Measurements from ENCODE around the gene DENND1B.
A peak's percentile ranks its signal among the peaks of the same experiment; 100 is the strongest.
"Not testable (repeated sequence)": the region's sequence is repeated elsewhere in the genome, so short reads cannot be mapped to it uniquely, and the experiment has no call there.

DENND1B gene

DNA sequence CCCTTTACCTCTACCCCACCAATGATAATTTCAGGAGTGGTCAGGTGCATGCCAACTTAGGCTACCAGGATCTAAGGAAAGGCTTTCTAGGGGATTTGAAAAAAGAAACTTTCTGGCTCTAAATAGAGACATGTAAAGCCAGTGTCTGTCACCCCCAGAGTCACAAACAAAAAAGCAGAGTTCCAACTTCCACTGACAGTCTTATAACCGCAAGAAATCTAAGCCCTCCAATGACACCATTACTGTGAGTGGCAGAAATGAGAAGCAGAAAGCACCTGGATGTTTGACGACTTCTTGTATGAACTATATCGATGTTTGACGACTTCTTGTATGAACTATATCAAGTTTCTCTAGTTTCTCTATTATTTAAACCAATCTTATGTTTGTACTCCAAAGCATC is 6.0 kb downstream of the DENND1B start:
- TF ChIP-seq, protein P1, sequence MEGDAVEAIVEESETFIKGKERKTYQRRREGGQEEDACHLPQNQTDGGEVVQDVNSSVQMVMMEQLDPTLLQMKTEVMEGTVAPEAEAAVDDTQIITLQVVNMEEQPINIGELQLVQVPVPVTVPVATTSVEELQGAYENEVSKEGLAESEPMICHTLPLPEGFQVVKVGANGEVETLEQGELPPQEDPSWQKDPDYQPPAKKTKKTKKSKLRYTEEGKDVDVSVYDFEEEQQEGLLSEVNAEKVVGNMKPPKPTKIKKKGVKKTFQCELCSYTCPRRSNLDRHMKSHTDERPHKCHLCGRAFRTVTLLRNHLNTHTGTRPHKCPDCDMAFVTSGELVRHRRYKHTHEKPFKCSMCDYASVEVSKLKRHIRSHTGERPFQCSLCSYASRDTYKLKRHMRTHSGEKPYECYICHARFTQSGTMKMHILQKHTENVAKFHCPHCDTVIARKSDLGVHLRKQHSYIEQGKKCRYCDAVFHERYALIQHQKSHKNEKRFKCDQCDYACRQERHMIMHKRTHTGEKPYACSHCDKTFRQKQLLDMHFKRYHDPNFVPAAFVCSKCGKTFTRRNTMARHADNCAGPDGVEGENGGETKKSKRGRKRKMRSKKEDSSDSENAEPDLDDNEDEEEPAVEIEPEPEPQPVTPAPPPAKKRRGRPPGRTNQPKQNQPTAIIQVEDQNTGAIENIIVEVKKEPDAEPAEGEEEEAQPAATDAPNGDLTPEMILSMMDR (IDR thresholded peaks at IDR 0.05; ENCODE audit: control insufficient read depth, extremely low read depth, insufficient read depth), result no peak
- no peak overlapping the region for H3K4me3 ChIP-seq (ENCODE audit: low read depth, low read length)
- no peak for DNase-seq (ENCODE audit: low read depth)

DNA sequence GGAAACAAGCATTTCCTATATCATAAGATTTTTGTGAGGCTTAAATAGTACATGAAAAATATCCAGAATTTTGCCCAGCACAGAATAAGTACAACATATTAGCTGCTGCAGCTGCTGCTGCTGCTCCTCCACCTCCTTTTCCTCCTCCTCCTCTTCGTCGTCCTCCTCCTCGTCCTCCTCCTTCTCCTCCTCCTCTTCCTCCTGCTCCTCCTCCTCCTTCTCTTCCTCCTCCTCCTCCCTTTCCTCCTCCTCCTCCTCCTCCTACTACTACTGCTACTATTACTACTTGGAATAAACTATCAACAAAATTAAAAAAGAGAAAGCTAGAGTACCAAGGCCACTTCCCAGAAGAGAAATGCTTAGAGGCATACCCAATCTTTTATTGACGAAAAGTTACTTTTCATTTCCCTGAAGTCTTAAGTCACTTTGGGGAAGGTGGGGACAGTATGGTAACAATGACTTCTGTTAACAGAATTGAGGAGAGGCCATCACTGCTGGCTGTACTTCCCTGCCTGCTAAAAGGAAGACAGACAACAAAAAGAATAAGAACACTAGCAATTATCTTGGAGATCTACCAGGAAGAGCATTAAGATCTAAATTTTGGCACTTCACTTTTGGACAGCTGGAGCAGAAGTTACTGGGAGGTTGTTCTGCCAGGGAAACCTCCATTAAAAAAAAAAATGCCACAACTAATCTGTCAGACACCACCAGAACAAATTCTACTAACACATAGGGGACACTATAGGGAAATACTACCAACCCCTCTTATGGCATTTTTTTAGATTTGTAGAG is 7.1 kb downstream of the DENND1B start:
- DNase-seq (ENCODE audit: low read depth), result peak; percentile 88
- TF ChIP-seq, protein P1 (IDR thresholded peaks at IDR 0.05; ENCODE audit: control insufficient read depth, extremely low read depth, insufficient read depth), result no peak
- H3K4me3 ChIP-seq (ENCODE audit: low read depth, low read length), result no peak overlapping the region

DNA sequence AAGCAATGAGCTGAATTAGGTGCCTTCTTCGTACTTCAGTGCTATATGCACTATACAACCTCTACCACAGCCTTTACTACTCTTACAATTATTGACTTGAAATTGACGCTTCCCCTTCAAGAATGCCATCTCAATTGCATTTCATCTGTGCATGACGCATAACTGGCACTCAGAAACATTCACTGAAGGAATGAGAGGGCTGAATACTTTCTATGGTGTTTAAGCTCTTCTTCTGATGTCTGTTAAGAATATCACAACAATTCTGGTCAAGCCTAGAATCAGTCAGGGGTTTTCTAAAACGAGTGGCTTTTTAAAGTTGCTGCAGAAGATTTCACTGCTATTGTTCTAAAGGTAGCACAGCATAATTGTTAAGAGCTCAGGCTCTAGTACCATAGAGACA is 11.5 kb downstream of the DENND1B start:
- DNase-seq (ENCODE audit: low read depth), result no peak
- TF ChIP-seq, protein P1 (IDR thresholded peaks at IDR 0.05; ENCODE audit: control insufficient read depth, extremely low read depth, insufficient read depth), result no peak
- H3K4me3 ChIP-seq (ENCODE audit: low read depth, low read length), result no peak overlapping the region

DNA sequence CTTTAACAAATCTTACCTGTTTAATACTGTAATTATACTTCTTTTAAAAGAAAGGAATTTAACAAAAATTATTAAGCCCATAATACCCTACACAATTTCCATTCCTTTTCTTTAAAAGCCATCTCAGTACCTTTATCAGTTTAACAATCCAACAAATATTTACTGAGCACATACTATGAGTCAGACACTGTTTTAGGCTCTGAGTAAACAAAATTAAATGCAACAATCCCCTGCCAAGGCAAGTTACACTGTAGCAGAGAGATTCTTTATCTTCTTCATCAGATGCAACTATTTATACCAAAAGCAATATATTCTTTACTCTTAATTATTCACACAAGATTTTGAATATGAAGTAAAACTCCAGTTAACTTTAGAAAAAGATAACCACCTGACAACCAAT is 12.0 kb downstream of the DENND1B start:
- TF ChIP-seq, protein P1 (IDR thresholded peaks at IDR 0.05; ENCODE audit: control insufficient read depth, extremely low read depth, insufficient read depth), result no peak
- no peak overlapping the region for H3K4me3 ChIP-seq (ENCODE audit: low read depth, low read length)
- DNase-seq (ENCODE audit: low read depth), result no peak

DNA sequence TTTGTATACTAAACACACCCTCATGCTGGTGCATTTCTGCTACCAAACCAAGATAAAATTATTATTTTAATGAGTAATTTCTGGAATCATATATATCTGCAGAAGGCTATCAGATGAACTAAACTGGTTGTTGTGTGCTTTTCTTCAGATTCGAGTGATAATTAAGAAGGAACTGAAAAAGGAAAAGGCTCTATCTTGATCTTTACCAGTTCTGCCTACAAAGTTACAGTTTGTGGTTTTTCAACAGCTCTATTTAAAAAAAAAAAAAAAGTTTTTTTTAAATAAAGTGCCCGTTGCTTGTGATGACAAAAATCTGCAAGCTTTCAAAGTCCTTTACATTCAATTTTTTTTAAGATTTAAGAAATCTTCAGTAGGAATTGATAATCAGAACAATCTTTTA is 13.6 kb downstream of the DENND1B start:
- H3K4me3 ChIP-seq (ENCODE audit: low read depth, low read length), result no peak overlapping the region
- TF ChIP-seq, protein P1 (IDR thresholded peaks at IDR 0.05; ENCODE audit: control insufficient read depth, extremely low read depth, insufficient read depth), result no peak
- DNase-seq (ENCODE audit: low read depth), result no peak

DNA sequence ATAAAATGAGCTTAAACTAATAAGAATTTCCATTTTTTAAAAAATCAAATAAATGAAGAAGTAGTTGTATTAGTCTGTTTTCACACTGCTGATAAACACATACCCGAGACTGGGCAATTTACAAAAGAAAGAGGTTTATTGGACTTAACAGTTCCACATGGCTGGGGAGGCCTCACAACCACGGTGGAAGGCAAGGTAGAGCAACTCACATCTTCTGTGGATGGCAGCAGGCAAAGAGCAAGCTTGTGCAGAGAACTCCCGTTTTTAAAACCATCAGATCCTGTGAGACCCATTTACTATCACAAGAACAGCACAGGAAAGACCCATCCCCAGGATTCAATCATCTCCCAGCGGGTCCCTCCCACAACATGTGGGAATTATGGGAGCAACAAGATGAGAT is 19.7 kb downstream of the DENND1B start:
- H3K4me3 ChIP-seq (ENCODE audit: low read depth, low read length); DNase-seq (ENCODE audit: low read depth): not testable (repeated sequence)

DNA sequence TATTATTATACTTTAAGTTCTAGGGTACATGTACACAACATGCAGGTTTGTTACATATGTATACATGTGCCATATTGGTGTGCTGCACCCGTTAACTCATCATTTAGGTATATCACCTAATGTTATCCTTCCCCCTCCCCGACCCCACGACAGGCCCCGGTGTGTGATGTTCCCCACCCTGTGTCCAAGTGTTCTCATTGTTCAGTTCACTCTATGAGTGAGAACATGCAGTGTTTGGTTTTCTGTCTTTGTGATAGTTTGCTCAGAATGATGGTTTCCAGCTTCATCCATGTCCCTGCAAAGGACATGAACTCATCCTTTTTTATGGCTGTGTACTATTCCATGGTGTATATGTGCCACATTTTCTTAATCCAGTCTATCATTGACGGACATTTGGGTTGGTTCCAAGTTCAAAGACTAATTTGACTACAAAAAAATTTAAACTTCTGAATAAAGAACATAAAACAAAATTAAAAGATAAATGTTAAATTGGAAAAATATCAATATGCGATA is 22.6 kb downstream of the DENND1B start:
- not testable (repeated sequence) for DNase-seq (ENCODE audit: low read depth); H3K4me3 ChIP-seq (ENCODE audit: low read depth, low read length)

DNA sequence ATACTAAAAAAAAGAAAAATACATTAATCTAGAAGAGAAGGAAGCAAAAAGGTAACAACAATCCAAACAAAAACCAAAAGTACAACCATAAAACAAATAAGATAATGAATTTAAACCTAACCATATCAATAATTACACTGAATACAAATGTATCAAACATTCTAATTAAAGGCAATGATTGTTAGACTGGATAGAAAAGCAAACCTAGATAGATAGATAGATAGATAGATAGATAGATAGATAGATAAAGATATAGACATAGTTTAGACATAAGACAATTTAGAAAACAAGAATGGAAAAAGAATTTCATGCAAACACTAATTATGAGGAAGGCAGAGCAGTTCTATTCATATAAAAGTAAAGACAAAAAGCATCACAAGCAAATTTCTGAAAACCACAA is 24.9 kb downstream of the DENND1B start:
- TF ChIP-seq, protein P1 (IDR thresholded peaks at IDR 0.05; ENCODE audit: control insufficient read depth, extremely low read depth, insufficient read depth), result no peak
- no peak for DNase-seq (ENCODE audit: low read depth)
- H3K4me3 ChIP-seq (ENCODE audit: low read depth, low read length), result no peak overlapping the region
